ENCODE measurements around the gene KLF7.

The KLF7 gene

DNA sequence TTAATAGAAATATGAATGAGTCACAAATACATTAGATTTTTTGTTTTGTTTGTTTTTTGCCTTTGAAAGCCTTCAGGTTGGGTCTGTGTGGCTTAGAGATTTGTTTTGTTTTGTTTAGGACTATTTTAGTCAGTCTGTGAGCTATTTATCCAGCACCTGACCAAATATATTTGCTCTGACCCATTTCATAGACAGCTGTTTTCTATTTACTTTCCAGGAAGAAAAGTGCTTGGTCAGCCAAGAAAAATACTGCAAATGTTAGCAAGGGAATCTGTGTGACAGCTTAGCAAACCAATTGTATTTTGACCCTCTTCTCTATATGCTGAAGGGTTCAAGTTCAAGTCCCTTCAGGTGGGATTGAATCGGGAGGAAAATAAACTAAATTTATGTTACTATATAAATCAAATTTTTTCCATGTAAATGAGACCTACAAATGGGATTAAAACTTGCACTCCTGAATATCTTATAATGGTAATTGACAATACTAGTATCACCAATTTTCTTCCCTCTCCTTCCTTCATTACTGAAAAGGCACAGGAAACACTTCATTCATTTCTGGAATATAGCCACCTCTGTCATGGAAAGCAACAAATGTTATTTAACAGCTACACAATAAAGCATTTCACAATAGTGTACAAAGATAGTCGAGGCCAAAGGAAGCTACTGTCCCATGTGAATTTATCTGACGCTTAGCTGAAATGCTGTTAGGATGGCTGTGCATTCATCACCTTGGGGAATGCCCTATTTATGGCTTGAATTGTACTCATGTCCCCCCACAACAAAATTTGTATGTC, 23.1 kb upstream of the KLF7 start:
- intact Hi-C loops (cut with DNase I; ENCODE audit: low total_unique reads) = no loop called here
- no peak for DNase-seq
- H3K27ac ChIP-seq = no peak overlapping the region

DNA sequence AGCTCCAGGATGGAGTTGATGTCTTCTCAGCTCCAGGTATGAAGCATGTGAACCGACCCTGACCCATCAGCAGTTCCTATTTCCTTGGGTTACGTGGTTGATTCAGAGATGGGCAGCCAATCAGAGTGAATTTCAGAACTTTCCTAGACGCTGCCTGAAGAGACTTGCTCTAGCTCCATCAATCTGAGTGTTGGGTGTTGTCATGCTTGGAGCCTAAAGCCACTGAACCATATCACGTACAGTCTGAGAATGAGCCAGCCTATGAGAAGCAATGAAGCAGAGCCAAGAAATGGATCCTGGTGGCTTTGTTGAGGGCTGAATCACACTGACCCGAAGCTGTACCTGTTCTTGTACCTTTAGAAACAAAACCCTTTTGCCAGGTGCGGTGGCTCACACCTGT, 19.6 kb upstream of the KLF7 start:
- peaks cover 0 to 6% (median 0%) of the 10 kb centered on the region in 4 donors for H3K4me1 ChIP-seq
- TF ChIP-seq CTCF (IDR thresholded peaks at IDR 0.05) = no peak
- intact Hi-C loops (cut with DNase I; ENCODE audit: low total_unique reads) = no loop called here
- no peak overlapping the region for H3K4me3 ChIP-seq
- no peak for DNase-seq
- no peaks in the 10 kb centered on the region for H3K36me3 ChIP-seq
- H3K9me3 ChIP-seq = no peaks in the 10 kb centered on the region
- no peaks in the 10 kb centered on the region for H3K27me3 ChIP-seq
- H3K27ac ChIP-seq = no peak overlapping the region

More for the DNA sequence above, 23.1 kb upstream of the KLF7 start:
- no peak for TF ChIP-seq CTCF (IDR thresholded peaks at IDR 0.05)
- Histone ChIP-seq H3K4me1 (no peaks in the 10 kb centered on the region), H3K36me3 (no peaks in the 10 kb centered on the region), H3K27me3 (no peaks in the 10 kb centered on the region), H3K9me3 (no peaks in the 10 kb centered on the region), H3K4me3 (no peak overlapping the region)

DNA sequence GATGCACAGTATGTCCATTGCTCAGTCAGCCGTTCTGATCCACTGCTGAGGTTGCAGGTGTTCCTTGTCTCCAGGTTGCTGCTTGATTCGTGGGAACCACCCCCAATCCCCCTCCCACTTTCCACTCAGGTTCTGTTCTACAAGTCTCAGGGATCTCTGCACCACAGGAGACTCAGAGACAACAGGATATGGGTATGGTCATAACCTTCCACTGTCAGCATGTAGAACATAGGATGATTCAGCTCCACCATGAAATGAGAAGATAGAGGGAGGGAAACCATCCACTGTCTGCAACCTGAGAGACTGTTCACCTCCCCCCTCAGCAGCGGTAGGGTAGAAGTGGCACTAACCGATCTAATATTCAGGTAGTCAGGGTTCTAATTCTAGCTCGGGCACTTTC, 19.0 kb upstream of the KLF7 start:
- H3K4me1 ChIP-seq = peaks cover 0 to 6% (median 0%) of the 10 kb centered on the region in 4 donors
- H3K27ac ChIP-seq = no peak overlapping the region
- H3K27me3 ChIP-seq = no peaks in the 10 kb centered on the region
- no peaks in the 10 kb centered on the region for H3K9me3 ChIP-seq
- no peak for TF ChIP-seq CTCF (IDR thresholded peaks at IDR 0.05)
- no peak overlapping the region for H3K4me3 ChIP-seq
- no peaks in the 10 kb centered on the region for H3K36me3 ChIP-seq
- no peak for DNase-seq
- intact Hi-C loops (cut with DNase I; ENCODE audit: low total_unique reads) = no loop called here

DNA sequence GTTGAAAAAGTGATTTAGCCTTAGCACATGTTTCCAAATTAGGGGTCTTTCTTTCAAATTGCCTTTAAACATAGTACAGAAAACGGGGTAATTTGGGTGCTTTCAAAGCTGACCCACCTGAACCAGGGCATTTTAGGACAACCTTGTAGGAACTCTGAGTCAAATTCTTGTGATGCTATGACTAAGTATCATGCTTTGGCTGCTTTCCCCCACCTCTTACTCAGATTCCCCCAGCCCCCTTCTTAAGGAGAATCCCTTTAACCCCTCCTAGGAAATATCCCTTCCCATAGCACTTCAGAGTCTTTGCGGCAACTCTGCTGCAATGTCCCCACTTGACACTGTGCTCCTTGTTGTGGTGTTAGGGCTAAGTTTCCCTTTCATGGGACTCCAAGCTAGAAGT, 18.6 kb upstream of the KLF7 start:
- no peak overlapping the region for H3K4me3 ChIP-seq
- no peak overlapping the region for H3K27ac ChIP-seq
- DNase-seq = no peak
- H3K9me3 ChIP-seq = no peaks in the 10 kb centered on the region
- intact Hi-C loops (cut with DNase I; ENCODE audit: low total_unique reads) = no loop called here
- peaks cover 0 to 6% (median 0%) of the 10 kb centered on the region in 4 donors for H3K4me1 ChIP-seq
- no peaks in the 10 kb centered on the region for H3K36me3 ChIP-seq
- H3K27me3 ChIP-seq = no peaks in the 10 kb centered on the region
- TF ChIP-seq CTCF (IDR thresholded peaks at IDR 0.05) = no peak

DNA sequence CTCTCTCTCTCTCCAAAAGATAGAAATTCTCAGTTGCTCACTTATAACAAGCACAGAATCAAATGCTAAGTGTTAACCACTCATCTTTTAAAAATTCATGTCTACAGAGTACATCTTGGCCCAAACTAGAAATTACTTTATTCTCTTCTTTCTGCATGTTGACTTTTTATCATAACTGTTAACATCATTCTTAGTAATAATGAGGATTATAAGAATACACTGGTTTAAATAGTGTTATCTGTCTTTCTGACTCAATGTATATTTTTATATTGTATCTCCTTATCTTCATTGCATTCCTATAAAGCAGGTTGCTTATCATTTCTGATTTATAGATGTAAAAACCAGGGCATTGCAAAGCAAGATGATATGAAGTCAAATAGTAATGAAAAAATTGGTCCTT, 17.8 kb upstream of the KLF7 start:
- no peak overlapping the region for H3K4me3 ChIP-seq
- intact Hi-C loops (cut with DNase I; ENCODE audit: low total_unique reads) = no loop called here
- H3K36me3 ChIP-seq = no peaks in the 10 kb centered on the region
- no peaks in the 10 kb centered on the region for H3K27me3 ChIP-seq
- peaks cover 0 to 6% (median 0%) of the 10 kb centered on the region in 4 donors for H3K4me1 ChIP-seq
- no peak for DNase-seq
- H3K27ac ChIP-seq = no peak overlapping the region
- no peak for TF ChIP-seq CTCF (IDR thresholded peaks at IDR 0.05)
- H3K9me3 ChIP-seq = no peaks in the 10 kb centered on the region
